Measurements from ENCODE around the gene XPNPEP1.

The XPNPEP1 gene

DNA sequence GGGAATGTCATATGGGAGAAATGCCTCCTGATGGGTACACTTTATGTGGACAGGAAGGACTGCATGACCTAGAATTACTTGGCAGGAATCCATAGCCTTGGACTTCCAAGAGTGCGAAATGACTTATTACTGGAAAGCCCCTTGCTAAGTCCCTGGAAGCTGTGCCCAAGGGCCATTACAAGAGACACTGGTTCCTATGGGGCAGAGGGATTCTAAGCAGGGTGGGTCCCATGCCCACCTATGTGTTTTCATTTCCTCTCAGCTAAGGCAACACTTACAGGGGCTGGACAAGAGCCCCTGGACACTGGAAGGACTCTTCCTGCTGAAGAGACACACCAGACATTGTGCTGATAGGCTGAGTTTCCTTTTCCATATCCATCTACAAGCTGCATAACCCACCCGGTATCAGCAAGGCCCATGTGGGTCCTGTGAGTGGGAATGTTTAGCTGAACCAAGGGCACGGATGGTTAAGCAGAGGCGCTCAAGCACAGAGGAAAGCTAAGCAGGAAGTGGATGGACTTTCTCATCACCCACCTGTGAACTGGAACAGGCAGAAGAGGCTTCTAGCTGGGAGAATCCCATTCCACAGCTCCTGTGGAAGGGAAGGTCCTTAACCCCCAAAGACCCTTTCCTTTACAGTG is 56.2 kb downstream of the XPNPEP1 start:
- no peak overlapping the region for H3K4me3 ChIP-seq (ENCODE audit: low read depth, low read length)

DNA sequence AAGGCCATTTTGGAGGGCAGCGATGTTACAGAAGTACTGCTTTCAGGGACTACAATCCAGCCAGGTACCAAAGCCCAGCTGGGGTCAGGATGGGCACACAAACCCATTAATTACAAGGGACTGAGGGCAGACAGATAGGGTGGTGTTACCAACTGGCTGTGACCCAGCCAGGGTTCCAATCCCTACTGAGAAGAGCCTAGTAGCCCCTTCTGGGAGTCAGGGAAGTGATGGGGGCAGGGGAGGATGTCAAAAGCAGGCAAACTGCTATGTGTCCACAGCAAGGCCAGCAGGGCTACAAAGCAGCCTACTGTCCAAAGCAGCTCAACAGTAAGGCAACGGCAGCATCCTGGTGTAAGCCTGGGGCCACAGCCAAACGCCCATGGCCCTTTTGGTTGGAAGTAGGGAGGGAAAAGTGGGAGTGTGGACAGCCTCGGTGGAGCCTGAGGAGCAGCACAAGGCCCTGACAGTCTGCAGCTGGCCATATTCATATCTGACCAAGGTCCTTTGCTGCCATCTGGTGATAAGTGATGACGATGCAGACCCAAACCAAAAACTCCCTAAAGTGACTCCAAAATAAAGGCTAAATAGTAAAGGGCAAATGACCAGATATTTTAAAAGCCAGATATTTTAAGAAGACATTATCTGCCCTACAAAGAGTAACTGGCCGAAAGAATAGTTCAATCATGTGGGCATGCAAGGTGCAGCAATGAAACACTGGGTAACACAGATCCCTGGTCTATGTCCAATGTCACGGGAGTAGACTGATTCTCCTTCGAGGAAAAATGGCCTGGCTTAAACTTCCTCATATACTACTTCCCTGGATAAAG is 56.9 kb downstream of the XPNPEP1 start:
- no peak overlapping the region for H3K4me3 ChIP-seq (ENCODE audit: low read depth, low read length)

DNA sequence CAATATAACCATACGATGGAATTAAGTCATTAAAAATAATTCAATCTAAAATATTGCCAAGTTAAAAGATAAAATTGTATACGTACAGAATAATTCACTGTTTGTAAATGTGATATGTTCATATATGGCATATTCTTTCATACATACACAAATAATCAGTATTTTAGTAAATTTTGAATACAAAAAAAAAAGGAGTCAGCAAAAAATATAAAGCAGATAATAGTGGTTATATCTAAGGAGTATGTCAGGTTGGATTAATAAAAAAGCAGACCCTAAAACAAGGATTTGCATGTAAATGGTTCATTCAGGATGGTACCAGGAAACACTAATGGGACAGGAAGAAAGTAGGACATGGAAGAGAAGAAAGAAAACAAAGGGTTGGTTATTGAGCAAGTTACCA is 59.5 kb downstream of the XPNPEP1 start:
- H3K4me3 ChIP-seq (ENCODE audit: low read depth, low read length), result no peak overlapping the region

DNA sequence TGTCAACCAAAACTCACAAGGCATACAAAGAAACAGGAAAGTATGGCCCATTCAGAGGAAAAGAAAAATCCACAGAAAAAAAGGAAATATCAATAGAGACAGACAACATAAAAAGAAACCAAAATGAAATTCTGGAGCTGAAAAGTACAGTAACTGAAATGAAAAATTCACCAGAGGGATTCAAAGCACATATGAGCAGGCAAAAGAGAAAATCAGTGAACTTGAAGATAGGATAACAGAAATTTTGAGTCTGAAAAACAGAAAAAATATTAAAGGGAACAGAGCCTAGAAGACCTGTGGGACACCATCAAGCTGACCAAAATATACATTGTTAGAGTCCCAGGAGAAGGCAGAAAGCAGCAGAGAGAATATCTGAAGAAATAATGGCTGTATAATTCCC is 60.6 kb downstream of the XPNPEP1 start:
- no peak overlapping the region for H3K4me3 ChIP-seq (ENCODE audit: low read depth, low read length)

DNA sequence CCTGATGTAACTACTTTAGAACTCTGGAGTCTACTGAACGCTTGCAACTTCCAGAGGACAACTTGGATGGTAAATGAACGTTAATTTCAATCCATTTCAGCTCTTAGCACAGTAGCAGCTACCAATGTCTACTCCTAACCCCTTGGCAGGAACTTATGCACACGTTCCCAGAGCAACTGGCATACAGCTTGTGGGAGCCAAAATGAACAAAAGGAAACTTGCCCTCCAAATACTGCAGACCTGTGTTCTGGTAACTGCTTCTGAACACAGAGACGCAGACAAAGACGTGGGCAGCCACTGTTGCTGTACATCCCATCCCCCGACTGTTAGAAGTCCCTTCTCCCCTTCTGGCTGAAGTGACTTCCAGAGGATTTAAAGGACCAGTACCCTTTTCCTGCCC is 61.3 kb downstream of the XPNPEP1 start:
- H3K4me3 ChIP-seq (ENCODE audit: low read depth, low read length), result no peak overlapping the region

DNA sequence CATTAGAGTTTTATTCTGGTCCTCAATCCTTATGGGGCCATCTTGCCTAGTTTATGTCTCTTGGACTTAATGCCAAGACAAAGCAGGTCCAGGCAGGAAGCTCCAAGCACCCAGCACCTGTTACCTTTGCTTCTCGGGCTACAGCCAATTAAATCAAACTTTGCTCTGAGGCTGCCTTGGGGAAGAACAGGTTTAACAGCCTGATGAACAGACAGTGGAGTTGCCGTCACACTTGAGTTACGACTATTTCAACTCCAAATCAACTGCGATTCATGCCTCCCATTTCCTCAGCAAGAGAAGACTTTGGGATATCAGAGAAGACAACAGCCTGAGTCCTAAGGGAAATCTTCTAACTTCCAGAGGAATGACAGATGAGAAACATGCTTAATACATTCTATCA is 62.2 kb downstream of the XPNPEP1 start:
- no peak overlapping the region for H3K4me3 ChIP-seq (ENCODE audit: low read depth, low read length)

DNA sequence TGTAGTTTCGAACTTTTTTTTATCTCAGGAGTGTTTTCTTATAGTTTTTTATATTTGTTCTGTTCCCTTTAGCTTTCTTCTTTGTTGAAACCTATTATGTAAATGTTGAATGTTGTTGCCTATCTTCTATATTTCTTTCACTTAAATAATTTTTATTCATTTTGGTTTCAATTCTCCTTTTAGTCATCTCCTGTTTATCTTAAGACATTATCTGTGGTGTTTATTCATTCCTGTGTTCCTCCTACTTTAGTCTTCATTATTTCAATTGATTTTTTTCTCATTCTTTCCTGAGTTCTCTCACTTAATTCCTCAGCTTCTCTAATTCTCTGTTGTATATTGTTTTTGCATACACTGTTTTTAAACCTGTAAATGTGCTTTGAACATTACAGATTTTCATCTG is 64.1 kb downstream of the XPNPEP1 start:
- no peak overlapping the region for H3K4me3 ChIP-seq (ENCODE audit: low read depth, low read length)

DNA sequence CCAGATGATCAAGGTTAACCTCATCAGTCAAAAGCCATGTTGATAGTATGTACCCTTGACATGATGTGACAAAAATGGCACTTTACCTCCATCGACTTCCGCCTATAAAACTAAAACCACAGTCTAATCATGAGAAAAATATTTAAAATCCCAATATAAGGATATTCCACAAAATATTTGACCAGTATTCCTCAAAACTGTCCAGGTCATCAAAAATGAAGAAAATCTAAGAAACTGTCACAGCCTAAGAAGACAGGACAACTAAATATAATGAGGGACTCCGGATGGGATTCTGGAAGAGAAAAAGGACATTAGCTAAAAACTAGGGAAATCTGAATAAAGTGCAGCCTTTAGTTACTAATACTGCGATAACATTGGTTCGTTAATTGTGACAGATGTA is 67.6 kb downstream of the XPNPEP1 start:
- H3K4me3 ChIP-seq (ENCODE audit: low read depth, low read length), result no peak overlapping the region

DNA sequence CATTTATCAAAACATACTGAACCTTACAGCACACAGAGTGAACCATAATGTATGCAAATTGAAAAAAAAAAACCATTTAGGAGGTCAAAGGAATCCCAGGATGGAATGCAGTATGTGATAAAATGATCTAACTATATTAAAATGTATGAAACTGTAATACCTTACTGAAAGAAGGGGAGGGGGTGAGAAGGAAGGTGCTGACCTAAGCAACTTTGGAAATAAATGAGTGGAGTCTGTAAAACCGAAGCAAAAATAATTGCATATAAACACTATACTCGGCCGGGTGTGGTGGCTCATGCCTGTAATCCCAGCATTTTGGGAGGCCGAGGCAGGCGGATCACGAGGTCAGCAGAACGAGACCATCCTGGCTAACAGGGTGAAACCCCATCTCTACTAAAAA is 69.4 kb downstream of the XPNPEP1 start:
- H3K4me3 ChIP-seq (ENCODE audit: low read depth, low read length), result no peak overlapping the region

DNA sequence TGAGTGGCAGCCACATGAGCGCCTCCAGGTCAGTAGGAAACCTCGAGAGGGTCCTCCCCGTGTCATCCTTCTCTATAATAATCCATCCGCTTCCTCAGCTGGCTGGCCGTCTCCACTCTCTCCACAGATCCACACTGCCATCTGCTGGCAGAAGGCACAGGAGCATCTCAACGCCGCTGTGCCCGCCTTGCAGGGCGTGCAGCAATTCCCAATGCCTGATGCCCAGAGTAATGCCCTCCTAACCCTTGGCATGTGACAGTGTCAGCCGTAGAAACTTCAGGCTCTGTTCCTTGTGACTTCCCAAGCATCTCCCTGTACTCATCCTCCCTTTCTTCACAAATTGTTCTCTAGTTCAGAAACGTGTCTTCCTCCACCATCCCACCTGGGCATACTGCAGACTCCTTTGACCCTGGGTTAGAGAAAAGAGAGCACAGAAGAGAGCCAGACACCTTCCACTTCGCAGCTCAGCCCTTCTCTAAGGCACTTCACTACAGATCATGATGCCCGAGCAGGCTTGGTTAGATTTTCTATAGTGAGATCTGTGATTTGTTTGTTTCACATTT is 70.8 kb downstream of the XPNPEP1 start:
- H3K4me3 ChIP-seq (ENCODE audit: low read depth, low read length), result no peak overlapping the region

DNA sequence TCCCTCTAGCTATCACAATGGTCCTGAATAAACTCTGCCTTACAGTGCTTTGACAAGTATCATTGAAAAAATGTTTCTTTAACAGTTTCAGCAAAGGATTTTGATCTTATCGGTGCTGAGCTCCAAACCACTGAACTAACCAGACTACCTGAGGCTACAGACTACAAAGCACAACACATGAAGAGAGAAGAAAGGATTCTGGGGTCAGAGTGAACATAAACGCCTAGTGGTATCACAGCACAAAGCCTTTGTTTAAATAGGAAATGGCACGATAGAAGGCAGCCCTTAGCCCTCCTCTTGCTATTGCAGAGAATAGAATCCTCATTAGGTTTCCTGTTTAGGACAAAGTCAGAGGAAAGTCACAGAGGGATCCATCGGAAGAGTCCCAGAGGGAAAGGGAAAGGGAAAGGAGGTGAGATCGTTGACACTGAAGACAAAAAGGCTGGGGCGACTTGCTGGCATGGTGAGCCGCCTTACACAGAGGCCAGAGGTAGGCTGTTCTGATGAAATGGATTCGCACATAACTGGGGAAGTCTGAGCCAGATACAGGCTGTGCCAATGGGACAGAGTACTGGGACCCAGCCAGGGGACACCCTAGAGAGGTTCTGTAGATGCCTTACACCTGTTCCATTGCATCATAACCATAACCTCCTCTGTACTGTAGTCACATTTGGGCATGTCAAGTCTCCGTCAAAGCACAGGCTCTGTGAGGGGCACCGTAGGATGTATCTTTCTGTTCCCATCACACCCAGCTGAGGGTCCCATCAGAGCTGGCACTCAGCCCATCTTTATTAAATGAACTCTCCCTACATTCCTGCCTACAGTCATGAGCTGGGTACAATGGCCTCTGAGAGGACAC is 71.5 kb downstream of the XPNPEP1 start:
- no peak overlapping the region for H3K4me3 ChIP-seq (ENCODE audit: low read depth, low read length)

DNA sequence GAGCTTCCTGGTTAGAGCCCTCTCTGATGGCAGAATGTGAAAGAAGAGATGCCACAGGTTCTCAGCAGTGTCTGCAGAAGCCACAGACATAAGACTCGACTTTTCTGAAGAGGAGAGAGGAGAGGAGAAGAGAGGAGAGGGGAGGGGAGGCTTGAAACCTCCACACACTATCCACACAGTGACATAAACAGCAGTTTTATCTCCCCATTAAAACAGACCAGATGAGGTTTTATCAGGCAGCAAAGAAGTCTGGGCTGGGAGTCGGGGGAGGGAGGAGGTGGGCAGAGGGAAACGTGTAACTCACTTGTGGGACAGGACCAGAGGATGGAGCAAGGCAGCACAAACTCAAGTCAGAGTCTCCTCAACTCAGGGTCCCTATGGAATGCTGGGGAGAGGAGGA is 76.5 kb downstream of the XPNPEP1 start:
- no peak overlapping the region for H3K4me3 ChIP-seq (ENCODE audit: low read depth, low read length)

DNA sequence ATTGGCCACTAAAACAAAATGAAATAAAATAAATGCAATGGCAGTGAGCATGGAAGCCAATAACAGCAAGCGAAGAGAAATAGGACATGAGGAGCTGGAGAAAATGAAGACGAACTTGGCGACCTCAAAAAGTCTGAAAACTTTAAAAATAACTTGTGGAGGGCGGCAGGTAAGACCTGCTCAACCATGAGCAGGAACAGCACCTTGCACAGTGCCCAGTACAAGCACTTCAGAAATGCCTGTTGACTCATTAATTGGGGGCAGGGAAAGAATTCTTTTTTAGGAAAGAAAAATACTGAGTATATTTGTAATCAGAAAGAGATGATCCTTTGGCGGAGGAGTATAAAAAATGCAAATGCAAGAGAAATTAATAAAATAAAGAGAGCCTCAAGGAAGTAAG is 78.0 kb downstream of the XPNPEP1 start:
- no peak overlapping the region for H3K4me3 ChIP-seq (ENCODE audit: low read depth, low read length)

DNA sequence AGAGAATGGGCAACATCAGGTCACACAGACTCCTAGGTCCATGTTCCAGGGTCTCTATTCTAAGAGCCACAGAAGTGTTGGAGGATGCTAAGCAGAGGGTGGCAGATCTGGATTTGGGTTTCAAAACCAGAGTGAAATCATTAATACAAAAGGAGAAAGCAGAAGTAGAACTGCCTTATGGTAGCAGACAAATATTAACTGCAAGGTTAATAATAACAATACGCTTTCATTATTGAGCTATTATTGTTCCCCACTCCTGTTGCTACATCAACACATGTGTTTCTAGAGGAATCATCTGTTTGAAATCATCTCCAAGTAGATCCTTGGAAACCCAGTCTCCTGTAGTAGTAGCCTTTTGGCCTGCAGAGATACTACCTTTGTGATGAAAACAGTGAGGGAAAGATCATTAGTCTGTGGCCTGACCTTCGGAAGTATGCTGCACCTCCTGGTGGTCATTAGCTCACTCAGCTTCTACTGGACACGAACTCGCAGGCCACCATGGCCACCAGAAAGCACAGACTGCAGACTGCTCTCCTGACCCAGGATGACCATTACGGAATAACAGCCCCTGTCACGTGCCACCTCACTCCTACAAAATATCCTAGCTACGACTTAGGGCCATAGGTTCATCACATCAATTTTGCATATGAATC is 84.6 kb downstream of the XPNPEP1 start:
- H3K4me3 ChIP-seq (ENCODE audit: low read depth, low read length), result no peak overlapping the region

DNA sequence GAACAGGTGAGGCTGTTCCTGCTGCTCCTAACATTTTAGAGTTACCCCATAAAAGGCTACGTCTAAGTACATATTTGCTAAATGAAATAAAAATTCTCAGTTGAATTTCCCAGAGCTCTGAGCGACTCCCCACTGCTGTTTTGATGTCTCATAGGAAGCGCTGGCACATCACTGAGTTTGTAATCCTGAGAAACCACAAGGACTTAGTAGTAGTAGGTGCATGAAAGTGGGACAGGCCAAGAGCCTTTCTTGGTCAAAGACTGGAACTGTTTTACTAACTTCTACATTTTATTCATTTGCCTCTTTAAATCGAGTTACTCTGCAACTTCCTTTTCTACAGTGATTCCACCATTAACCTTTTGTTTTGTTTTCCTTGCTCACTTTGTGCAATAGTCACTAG is 85.9 kb downstream of the XPNPEP1 start:
- H3K4me3 ChIP-seq (ENCODE audit: low read depth, low read length), result no peak overlapping the region

DNA sequence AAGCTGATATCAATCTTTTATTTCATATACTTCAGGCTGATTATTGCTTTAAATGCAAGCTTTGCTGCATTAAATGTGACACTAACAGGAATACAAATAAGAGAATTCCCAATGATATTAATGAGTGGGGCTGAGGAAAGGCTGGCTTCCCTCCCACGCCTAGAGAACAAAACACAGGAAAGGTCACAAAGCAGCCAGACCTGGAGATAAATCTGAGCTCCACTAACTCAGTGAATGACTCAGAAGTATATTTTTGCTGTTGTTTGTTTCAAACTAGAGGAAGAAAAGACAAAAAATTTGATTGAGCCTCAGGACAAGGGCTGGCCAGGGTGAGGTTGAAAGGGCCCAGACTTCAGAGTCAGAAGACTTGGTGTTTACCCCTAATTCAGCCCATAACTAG is 88.1 kb downstream of the XPNPEP1 start:
- H3K4me3 ChIP-seq (ENCODE audit: low read depth, low read length), result no peak overlapping the region

DNA sequence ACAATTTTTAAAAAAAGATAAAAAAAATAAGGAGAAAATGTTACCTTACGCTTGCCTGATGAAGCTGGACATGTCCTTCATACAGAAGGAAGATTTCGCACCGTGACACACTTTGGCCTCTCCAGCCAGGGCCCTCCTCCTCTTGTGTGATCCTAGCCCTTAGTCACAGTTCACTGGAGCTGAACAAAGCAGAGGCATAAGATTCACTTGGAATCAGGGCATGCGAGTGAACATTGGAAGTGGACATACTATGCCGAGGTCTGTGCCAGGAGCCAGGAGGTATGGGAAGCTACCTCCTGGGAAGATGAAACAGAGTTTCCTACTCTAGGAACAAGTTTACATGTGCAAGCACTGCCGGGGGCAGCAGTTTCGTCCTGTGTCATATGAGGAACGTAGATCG is 91.5 kb downstream of the XPNPEP1 start:
- no peak overlapping the region for H3K4me3 ChIP-seq (ENCODE audit: low read depth, low read length)

DNA sequence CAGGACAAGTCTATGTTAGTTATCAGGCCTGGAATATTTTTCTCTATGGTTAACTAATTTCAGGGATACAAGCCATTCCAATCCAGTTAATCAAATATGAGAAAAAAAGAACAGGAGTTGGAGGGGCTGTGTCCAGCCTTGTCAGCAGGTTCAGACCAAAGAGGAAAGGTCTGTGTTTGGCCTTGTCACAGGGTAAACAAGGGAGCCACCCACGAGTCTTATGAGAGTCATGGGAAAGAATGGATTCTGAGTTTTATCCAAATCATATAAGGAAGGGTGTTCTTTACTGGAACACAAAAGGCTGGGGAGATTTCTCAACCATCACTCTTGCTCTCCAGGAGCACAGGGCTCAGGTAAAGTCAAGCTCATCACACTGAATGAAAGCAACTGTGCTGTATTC is 99.1 kb downstream of the XPNPEP1 start:
- no peak overlapping the region for H3K4me3 ChIP-seq (ENCODE audit: low read depth, low read length)

DNA sequence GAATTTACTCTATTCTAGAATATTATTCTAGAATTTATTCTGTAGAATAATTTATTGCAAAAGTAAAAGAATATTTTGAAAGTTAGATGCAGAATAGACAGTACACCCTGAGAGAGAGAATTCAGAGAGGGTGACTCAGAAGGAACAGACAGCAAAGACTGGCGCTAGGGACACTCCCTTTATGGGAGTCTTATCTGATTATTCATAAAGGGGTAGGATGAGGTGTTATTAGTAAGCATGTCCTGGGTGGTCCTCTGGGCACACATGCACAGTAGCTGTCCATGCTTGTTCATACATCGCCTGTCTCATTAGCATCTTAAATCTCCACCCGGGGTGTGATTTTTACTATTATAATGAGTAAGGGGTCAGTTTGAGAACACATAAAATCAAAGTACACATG is 100.1 kb downstream of the XPNPEP1 start:
- no peak overlapping the region for H3K4me3 ChIP-seq (ENCODE audit: low read depth, low read length)

DNA sequence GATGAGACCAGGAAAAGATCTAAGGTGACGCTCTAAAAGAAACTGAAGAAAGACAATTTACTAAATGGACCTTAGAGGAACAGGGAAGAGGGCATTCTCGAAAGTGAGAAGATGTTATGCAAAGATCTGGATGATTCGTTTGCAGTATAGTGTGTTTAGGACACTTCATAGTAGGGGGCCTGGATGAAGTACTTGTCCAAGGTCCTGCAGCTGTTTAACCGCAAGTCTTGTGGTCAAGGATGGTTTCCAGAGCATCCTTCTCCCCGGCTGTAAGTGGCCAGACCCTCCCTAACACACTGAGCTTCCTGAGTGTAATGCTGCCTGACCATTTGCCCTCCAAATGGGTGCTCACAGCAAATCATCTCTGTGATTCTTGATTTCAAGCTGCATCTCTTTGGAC is 101.6 kb downstream of the XPNPEP1 start:
- H3K4me3 ChIP-seq (ENCODE audit: low read depth, low read length), result no peak overlapping the region

Measured in iPS-11a (cell line).